SH-SY5Y (cell line): ENCODE data around the gene SPTAN1.

Experiments
- GATA2 ChIP-seq: IDR thresholded peaks from 2 replicates; pipeline ENCODE4 v1.6.1; 2011; ENCODE audit warnings: mild to moderate bottlenecking, low read depth, low read length
- GATA3 ChIP-seq: IDR thresholded peaks from 2 replicates; pipeline ENCODE4 v1.6.1; 2011; ENCODE audit warnings: low read depth, mild to moderate bottlenecking, low read length, moderate library complexity

Gene SPTAN1

DNA sequence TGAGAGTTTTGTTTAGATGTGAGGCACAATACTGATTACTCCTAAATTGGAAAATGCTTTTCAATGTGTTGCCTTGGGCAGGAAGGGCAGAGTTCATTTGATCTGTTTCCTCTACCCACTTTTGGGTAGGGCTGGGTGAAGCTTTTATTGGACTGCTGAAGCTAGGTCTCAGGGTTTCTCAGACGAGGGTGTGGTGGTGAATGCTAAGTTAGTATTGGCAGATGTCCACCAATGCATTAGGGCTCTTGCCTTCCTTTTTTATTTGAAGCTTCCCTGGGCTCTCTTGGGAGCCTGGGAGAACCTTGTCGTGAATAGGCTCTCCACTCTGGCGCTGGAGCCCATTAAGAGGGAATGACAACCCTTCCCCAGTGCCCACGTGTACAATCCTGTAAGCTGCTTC lies 23.1 kb downstream of the SPTAN1 start:
- TF ChIP-seq GATA3 (no peak), GATA2 (no peak)

DNA sequence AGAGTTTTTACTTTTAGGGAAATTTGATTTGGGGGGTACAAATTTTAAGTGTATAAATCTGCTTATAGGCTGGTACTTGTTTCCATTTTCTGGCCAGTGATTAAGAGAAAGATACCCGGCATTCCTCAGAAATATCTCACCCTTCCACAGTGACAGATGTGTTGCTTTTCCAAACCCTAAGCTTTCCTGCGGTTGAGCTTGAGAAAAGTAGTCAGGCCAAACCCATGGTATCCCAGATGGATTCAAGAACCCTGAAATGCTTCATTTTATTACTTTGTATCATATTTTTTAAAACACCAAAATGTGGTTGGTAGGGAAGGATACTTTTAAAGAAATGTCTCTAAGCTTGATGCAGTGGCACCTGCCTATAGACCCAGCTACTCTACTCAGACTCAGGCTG lies 23.5 kb downstream of the SPTAN1 start:
- TF ChIP-seq GATA2 = no peak
- TF ChIP-seq GATA3 = no peak

DNA sequence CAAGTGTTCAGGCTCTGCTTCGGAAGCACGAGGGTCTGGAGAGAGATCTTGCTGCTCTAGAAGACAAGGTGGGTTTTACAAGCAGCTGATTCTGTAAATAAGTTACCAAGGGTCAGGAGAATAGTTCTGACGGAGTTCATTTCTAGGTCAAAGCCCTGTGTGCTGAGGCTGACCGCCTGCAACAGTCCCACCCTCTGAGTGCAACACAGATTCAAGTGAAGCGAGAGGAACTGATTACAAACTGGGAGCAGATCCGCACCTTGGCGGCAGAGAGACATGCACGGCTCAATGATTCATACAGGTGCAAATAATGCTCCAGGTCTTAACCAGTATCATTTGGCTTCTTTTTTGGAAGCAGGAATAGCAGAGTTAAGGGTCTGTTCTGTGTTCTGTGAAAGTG lies 24.8 kb downstream of the SPTAN1 start:
- TF ChIP-seq GATA2 (no peak), GATA3 (no peak)

DNA sequence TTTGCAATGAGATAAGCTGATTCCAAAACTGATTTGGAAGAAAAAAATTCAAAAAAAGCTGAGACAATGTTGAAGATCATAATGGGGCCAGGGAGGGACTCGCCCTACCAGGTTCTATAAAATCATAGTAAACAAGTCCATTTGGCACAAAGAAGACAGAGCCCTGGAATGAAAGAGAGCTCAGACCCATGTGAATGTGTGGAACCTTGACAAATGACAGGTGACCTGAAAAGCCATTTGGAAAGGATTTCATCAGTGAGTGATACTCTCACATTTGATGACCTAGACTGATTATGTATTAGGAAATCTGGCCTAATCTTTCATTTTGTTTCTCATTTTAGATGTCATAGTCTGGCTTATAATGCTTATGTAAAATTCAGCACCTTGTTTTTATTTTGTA lies 26.8 kb downstream of the SPTAN1 start:
- TF ChIP-seq GATA2 (no peak), GATA3 (no peak)

DNA sequence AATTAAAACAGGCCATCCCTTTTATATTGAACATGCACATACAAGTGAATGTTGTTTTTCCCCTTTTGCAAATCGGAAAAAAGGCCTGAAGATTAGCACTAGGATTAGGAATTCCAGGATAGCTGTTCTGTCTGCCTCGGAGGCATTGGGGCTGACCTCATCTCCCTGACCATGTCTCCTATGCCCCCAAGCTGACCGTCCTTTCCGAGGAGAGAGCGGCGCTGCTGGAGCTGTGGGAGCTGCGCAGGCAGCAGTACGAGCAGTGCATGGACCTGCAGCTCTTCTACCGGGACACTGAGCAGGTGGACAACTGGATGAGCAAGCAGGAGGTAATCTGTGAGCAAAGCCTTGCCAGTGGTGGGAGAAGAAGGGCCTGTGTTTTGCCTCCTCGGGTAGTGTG lies 28.3 kb downstream of the SPTAN1 start:
- no peak for TF ChIP-seq GATA2
- TF ChIP-seq GATA3 = no peak

DNA sequence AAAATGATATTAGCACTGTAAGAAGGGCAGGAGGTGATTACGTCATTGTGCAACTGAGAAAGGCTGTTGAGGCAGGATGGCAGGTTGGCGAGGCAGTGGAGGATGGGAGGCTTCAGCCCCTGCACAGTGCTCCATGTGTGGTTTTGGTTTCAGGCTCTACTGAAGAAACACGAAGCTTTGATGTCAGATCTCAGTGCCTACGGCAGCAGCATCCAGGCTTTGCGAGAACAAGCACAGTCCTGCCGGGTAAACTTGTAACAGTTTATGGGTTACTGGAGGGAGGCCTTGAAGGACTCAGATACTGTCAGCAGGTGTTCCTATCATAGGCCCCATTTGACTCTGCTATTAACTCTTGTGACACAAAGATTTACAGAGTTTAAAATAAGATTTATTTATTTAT lies 35.1 kb downstream of the SPTAN1 start:
- no peak for TF ChIP-seq GATA2
- TF ChIP-seq GATA3 = no peak

DNA sequence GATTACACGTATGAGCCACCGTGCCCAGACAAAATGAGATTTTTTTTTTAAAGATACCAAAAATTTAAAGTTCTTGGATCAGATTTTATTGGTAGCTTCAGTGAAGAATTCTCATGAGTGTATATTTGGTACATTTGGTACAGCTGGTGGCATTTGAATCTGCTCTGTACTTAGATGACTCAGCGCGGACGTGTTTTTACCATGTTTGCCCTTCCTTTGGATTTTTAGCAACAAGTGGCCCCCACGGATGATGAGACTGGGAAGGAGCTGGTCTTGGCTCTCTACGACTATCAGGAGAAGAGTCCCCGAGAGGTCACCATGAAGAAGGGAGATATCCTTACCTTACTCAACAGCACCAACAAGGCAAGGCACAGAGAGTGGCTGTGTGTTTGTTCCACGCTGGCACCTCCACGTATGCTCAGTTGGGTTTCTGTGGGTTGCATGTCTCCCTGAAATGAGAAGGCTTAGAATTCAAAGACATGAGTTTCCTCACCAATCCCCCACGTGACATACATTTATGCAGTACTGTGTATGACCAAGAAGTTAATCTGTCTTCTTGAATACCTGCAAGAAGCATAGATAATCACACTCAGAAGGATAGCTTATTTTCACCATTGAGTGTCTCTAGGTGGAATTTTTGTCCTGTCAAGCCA lies 36.3 kb downstream of the SPTAN1 start:
- TF ChIP-seq GATA2 = no peak
- no peak for TF ChIP-seq GATA3

DNA sequence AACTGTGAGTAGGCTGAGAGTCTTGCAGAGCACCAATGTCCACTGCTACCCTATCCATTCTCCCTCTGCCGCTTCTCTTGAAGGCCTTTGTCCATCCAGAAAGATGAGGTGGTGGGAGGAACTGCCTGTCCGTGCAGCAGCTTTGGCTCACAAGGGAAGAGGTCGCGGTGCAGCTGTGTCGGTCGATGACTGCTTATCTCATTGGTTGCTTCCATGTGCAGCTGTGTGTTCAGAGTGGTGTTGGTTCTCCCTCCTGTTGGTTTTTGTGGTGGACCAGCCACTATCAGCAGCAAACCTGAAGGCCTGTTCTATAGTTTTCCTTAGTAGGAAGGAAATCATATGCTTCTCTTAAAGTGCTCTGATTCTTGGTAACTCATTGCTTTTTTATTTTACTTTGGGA lies 40.7 kb downstream of the SPTAN1 start:
- no peak for TF ChIP-seq GATA3
- no peak for TF ChIP-seq GATA2

DNA sequence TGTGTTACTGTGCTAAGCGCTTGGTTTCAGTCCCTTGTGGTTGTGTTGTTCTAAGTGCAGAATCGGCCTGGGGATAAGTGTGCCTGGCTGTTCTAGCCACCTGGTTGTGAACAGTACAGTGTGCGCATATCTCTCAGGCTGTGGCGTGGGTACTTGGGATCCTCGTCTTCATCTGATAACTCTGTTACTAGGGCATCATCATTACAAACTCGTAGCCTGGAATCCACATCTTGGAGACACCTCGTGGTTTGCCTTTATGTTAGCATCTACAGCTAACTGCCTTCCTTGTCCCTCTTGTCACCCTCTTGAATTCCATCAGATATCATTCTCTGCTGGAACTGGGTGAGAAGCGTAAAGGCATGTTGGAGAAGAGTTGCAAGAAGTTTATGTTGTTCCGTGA lies 41.5 kb downstream of the SPTAN1 start:
- TF ChIP-seq GATA3 = no peak
- TF ChIP-seq GATA2 = no peak

DNA sequence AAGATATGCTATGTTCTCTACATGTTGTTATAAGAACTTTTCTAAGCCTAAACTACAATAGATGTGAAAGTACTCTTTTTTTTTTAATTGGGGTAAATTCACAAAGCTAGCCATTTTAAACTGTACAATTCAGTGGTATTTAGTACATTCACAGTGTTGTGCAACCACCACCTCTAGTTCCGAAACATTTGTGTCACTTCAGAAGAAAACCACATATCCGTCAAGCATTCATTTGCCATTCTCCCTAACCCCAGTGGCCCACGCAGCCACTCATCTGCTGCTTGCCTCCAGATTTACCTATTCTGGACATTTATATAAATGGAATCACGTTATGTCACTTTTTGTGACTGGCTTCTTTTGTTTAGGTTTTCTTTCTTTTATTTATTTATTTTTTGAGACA lies 43.1 kb downstream of the SPTAN1 start:
- TF ChIP-seq GATA3 (no peak), GATA2 (no peak)

DNA sequence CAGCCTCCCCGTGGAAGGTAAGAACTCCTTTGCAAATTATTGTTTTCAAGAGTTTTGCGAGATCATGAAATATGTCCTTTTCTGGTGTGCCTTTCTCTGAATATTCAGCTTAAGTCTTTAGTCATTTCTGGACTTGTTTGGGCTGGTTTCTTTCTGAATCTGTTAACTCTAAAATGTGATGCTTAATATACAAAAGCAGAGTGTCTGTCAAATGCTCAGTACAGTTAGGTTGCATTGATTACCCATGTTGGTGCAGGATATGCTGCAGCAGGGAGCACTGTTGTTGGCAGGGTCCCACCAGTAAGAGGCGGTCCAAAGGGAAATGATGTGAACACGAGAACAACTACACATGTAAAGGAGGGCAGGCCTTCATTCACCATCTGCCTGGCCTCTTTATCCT lies 47.7 kb downstream of the SPTAN1 start:
- TF ChIP-seq GATA3 (no peak), GATA2 (no peak)

DNA sequence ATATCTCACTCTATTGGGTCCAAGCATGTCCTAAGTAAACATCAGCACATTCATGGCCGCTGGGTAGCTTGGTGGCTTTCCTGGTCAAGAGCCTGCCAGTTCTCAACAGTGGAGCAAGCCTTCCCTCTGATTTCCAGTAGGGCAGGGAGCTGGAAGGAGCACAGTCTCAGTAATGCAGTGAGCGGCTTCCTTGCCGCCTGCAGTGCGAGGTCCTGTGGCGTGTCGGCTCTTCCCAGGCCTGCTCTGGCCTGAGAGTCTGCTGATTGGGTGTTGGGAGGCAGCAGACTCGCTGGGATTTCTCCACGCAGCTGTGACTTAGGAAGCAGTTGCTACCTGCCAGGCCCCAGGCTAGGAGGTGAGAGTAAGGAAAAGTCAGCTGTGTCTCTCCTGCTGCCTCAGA lies 51.3 kb downstream of the SPTAN1 start:
- TF ChIP-seq GATA3 = no peak
- no peak for TF ChIP-seq GATA2

DNA sequence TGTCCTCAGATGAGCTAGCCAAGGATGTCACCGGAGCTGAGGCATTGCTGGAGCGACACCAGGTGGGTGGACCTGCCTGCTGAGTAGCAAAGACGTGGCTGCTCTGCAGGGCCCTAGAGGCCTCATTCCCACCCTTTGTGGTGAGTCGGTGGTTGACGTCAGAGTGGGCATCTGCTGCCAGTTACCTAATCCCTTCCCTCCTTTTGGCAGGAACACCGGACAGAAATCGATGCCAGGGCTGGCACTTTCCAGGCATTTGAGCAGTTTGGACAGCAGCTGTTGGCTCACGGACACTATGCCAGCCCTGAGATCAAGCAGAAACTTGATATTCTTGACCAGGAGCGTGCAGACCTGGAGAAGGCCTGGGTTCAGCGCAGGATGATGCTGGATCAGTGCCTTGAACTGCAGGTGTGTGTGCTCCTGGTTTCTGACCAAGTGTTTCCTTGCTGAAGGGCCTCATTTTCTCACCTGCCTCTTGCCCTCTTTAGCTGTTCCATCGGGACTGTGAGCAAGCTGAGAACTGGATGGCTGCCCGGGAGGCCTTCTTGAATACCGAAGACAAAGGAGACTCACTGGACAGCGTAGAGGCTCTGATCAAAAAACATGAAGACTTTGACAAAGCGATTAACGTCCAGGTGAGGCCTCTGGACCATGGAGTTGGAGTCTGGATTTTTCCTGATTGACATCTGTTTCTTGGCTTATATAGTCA lies 55.4 kb downstream of the SPTAN1 start:
- no peak for TF ChIP-seq GATA2
- TF ChIP-seq GATA3 = no peak

DNA sequence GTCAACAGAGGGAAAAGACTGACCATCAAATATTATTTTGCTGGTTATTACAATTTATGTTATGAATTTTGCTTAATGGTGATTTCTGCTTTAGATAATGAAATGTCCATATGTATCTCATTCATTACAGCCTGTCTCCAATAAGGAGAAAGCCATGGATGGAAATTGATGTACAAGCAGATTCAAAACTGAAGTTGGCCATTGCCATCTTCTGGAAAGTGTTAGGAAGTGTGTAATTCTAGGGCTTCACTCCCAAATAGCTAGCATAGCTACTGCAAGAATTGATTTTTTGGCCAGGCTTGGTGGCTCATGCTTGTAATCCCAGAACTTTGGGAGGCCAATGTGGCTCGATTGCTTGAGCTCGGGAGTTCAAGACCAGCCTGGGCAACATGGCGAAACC lies 58.5 kb downstream of the SPTAN1 start:
- no peak for TF ChIP-seq GATA2
- TF ChIP-seq GATA3 = no peak

DNA sequence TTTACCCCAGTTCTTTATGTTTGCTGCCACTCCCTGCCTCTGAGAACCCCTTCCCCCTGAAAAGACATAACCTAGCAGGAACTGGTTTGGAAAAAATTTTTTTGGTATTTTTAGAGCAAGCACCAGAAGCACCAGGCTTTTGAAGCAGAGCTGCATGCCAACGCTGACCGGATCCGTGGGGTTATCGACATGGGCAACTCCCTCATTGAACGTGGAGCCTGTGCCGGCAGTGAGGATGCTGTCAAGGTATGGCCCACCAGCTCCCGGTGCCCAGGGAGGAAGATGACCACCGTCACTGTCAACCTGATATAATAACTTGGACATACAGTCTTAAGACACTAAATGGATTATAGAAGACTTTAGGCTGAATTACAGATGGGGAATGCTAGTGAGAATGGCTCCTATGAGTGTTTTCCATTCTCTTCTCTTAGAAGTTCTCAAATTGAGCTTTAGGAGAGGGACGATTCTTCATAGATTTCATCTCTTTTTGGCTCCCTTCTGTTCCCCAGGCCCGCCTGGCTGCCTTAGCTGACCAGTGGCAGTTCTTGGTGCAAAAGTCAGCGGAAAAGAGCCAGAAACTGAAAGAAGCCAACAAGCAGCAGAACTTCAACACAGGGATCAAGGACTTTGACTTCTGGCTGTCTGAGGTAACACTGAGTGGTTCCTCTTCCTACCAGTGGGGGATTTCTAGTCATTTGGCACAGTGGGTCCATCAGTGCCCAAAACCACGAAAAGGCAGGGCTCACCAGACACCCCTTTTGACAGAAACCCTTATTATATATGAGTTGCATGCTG lies 59.4 kb downstream of the SPTAN1 start:
- TF ChIP-seq GATA2 (no peak), GATA3 (no peak)
